HFF-Myc (cell line): ENCODE data around the gene TEX51.

Experiments
- DNase-seq: peaks from one replicate; pipeline ENCODE4 v3.0.0-alpha.2; 2011; ENCODE audit warnings: low read depth; ENCODE audit errors: extremely low read depth
- H3K4me3 ChIP-seq: replicated peaks from 2 replicates; pipeline ENCODE4 v1.5.1; 2011; ENCODE audit warnings: low read depth, mild to moderate bottlenecking, control low read depth, low read length
- TF ChIP-seq, protein P1 (sequence below): IDR thresholded peaks from 2 replicates; pipeline ENCODE4 v1.5.1; 2012; ENCODE audit warnings: mild to moderate bottlenecking, low read depth, low read length, control low read depth; ENCODE audit errors: missing control alignments

Gene TEX51

GRCh38 chr2:126894585-126895182, 4.0 kb upstream of the TEX51 start:
- TF ChIP-seq, protein P1, sequence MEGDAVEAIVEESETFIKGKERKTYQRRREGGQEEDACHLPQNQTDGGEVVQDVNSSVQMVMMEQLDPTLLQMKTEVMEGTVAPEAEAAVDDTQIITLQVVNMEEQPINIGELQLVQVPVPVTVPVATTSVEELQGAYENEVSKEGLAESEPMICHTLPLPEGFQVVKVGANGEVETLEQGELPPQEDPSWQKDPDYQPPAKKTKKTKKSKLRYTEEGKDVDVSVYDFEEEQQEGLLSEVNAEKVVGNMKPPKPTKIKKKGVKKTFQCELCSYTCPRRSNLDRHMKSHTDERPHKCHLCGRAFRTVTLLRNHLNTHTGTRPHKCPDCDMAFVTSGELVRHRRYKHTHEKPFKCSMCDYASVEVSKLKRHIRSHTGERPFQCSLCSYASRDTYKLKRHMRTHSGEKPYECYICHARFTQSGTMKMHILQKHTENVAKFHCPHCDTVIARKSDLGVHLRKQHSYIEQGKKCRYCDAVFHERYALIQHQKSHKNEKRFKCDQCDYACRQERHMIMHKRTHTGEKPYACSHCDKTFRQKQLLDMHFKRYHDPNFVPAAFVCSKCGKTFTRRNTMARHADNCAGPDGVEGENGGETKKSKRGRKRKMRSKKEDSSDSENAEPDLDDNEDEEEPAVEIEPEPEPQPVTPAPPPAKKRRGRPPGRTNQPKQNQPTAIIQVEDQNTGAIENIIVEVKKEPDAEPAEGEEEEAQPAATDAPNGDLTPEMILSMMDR: no peak
- DNase-seq: no peak
- H3K4me3 ChIP-seq: no peak overlapping the region

DNA sequence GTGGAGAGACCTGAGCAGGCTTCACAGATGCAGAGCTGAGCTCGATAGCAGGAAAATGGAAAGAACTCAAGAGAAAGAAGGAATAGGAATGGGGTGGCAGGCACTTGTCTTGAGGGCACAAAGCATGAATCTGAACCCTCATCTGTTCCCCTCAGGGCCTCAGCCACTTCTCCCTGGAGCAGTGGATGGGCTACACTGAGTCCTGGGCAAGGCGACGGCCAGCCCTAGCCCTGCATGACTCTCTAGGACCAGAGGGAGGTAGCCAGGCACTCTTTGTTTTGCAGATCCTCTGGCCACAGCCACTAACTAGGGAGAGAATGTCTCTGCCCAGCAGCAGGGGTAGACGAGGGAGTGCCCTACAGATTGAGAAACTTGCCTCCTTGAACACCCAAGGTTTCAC, 3.4 kb upstream of the TEX51 start:
- H3K4me3 ChIP-seq: no peak overlapping the region
- DNase-seq: no peak
- TF ChIP-seq, protein P1: no peak

DNA sequence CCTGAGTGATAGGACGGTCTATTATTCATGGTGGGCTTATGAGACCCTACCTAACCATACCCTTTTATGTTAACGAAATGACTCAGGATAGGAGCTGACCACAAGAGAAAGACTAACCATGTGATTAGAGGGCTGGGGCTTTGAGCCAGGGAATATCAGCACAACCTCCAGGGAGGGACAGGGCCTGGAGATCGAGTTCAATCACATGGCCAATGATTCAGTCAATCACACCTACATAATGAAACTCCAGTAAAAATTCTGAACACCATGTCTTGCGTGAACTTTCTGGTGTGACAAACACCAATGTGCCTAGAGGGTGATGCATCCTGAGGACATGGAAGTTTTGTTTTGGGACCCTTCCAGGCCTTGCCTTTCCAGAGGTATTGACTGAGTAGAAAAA, 2.2 kb upstream of the TEX51 start:
- TF ChIP-seq, protein P1: no peak
- no peak overlapping the region for H3K4me3 ChIP-seq
- no peak for DNase-seq

DNA sequence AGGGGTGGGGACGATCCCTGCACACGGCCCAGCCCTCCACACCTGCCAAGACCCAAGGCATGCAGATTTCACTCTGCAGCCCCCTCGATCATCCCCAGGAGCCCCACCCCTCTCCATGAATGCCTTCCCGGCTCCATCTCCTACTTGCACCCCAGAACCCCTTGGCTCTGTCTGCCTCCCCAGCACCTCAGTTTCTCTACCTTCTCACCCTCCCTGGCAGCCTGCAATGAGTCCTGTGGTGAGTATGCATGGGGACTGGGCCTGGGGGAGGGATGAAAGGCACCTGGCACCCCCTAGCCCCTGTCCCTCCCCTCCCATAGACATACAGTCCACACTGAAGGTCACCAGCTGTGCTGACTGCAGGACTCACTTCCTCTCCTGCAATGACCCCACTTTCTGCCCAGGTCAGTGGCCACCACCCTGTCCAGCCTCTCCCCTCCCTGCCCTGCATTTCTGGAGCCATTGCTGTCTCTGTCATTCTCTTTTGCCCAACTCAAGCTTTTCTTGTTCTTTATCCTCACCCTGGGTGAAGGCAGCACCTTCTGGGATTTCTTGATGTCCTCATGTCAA, 1.0 kb downstream of the TEX51 start:
- TF ChIP-seq, protein P1: no peak
- DNase-seq: no peak
- H3K4me3 ChIP-seq: no peak overlapping the region

DNA sequence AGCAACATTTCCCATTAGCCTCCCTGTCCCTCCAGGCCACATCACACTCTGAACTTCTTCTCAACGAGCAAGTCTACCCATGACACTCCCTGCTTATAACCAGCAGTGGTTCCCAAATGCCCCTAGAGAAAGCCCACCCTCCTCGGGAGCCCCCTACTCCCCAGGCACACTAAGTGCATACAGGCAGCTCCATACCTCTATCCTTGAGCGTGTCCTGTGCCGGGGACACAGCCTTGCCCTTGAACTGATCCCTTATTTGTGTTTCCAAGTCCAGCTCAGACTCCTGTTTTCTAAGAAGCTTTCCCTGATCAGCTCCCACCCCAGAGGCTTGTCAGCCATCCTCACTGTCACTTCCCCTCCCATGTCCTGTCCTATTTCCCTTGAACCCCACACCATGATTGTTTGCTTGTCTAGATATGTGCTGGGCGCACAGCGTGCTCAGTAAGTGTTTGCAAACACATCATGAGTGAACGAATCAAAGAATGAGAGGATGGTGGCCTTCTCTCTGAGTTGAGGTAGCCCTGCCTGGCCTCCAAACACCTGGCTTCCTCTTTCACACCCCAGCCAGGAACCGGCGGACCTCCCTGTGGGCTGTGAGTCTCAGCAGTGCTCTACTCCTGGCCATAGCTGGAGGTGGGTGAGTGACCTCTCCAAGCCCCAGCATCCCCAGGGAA, 2.1 kb downstream of the TEX51 start:
- DNase-seq: no peak
- H3K4me3 ChIP-seq: no peak overlapping the region
- TF ChIP-seq, protein P1: no peak

DNA sequence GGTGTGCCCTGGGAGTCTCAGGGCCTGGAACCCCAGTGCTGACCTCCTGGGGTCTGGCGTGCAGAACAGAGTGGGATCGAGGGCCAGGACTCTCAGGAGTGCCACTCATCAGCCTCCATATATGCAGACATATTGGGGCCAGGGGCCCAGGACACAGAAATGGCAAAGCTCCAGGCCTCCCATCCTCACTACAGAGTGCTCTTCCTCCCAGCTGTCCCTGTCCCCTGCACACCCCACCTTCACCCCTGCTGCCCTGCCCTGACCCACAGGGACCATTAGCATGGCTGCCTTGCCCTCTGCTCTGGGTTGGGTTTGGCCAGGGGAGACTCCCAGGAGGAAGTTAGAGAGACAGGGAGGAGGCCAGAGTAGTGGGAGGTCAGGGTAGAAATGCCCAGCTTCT, 2.8 kb downstream of the TEX51 start:
- TF ChIP-seq, protein P1: no peak
- no peak overlapping the region for H3K4me3 ChIP-seq
- no peak for DNase-seq
